HG02973 (cell line): ENCODE results near the gene CD28.
"Not testable (repeated sequence)": the region's sequence is repeated elsewhere in the genome, so short reads cannot be mapped to it uniquely, and the experiment has no call there.

Experiments
- ATAC-seq: cut with Tn5 transposase; IDR thresholded peaks from one replicate; pipeline ENCODE4 v1.9.1; 2021; ENCODE audit warnings: moderate library complexity; ENCODE audit not compliant: unreplicated experiment

The CD28 gene

GRCh38 chr2:203685789-203686420 lies 20.5 kb upstream of the CD28 start:
- no peak for ATAC-seq

GRCh38 chr2:203687165-203687564 lies 19.3 kb upstream of the CD28 start:
- no peak for ATAC-seq

- peak; percentile 68 for ATAC-seq
Observed at GRCh38 chr2:203688798-203689197, 17.6 kb upstream of the CD28 start.

- no peak for ATAC-seq
Observed at GRCh38 chr2:203689426-203690116, 16.9 kb upstream of the CD28 start.

- no peak for ATAC-seq
Observed at GRCh38 chr2:203690117-203690431, 16.4 kb upstream of the CD28 start.

- ATAC-seq = no peak
Observed at GRCh38 chr2:203690441-203691047, 15.9 kb upstream of the CD28 start.

- no peak for ATAC-seq
Observed at GRCh38 chr2:203691149-203691548, 15.3 kb upstream of the CD28 start.

- no peak for ATAC-seq
Observed at GRCh38 chr2:203692031-203692710, 14.3 kb upstream of the CD28 start.

GRCh38 chr2:203693242-203693879 lies 13.1 kb upstream of the CD28 start:
- ATAC-seq = no peak

- ATAC-seq = no peak
Observed at GRCh38 chr2:203694191-203694590, 12.2 kb upstream of the CD28 start.

- no peak for ATAC-seq
Observed at GRCh38 chr2:203697190-203697589, 9.2 kb upstream of the CD28 start.

GRCh38 chr2:203697763-203698162 lies 8.7 kb upstream of the CD28 start:
- not testable (repeated sequence) for ATAC-seq

GRCh38 chr2:203698410-203698809 lies 8.0 kb upstream of the CD28 start:
- ATAC-seq = not testable (repeated sequence)

- no peak for ATAC-seq
Observed at GRCh38 chr2:203704430-203704829, 2.0 kb upstream of the CD28 start.

GRCh38 chr2:203705178-203705577 lies 1.3 kb upstream of the CD28 start:
- ATAC-seq = no peak

GRCh38 chr2:203707530-203707929 lies 1.1 kb downstream of the CD28 start:
- no peak for ATAC-seq

- no peak for ATAC-seq
Observed at GRCh38 chr2:203708846-203709396, 2.5 kb downstream of the CD28 start.

- no peak for ATAC-seq
Observed at GRCh38 chr2:203709416-203710040, 3.1 kb downstream of the CD28 start.

GRCh38 chr2:203710226-203710625 lies 3.8 kb downstream of the CD28 start:
- ATAC-seq = no peak

- ATAC-seq = no peak
Observed at GRCh38 chr2:203710952-203711351, 4.5 kb downstream of the CD28 start.

GRCh38 chr2:203711399-203711798 lies 5.0 kb downstream of the CD28 start:
- no peak for ATAC-seq
